SK-N-SH (cell line): ENCODE measurements around the gene GADD45B. TPM values are rescaled to one million over a fixed set of nuclear protein-coding genes. Genes with fewer than 3 reads are reported as not detected.
"Not testable (repeated sequence)": the region's sequence is repeated elsewhere in the genome, so short reads cannot be mapped to it uniquely, and the experiment has no call there.

Source experiments
- CTCF ChIA-PET: fragments of 300-600, 350-600 bp; formaldehyde crosslinking; extraction: SDS; loops from one replicate; lab custom pipeline; 2021; lab: Yijun Ruan, JAX
- POLR2A ChIA-PET: fragments of 350-600 bp; sonication (Branson Sonifier 250); formaldehyde crosslinking; extraction: SDS; loops from one replicate; lab custom pipeline; 2020; ENCODE audit warnings: antibody characterized with exemption, inconsistent platforms; lab: Yijun Ruan, JAX
- DNase-seq: peaks from one replicate; pipeline ENCODE4 v3.0.0; 2012
- H2AFZ ChIP-seq: fragments of 200-600 bp; sonication (generic); 2 replicates; pipeline ENCODE4 v1.8.1; 2016; ENCODE audit warnings: antibody characterized with exemption, mild to moderate bottlenecking, low read depth
- H3F3A ChIP-seq: fragments of 200-600 bp; sonication (generic); replicated peaks from 2 replicates; pipeline ENCODE3; 2016; ENCODE audit warnings: antibody characterized with exemption, mild to moderate bottlenecking; ENCODE audit not compliant: insufficient read depth
- H3K27ac ChIP-seq, 2 experiments: fragments of 200-500 bp in 1 of 2; fragments of 200-600 bp in 1 of 2; sonication (Bioruptor generic) in 1 of 2; sonication (generic), shearing (Covaris generic) in 1 of 2; 2 replicates each; pipeline versions ENCODE4 v1.5.1 to v1.6.1; 2014 to 2016; ENCODE audit warnings: low read depth in 2 of 2, inconsistent platforms in 1 of 2, low read length in 1 of 2, mild to moderate bottlenecking in 1 of 2, mixed read lengths in 1 of 2
- H3K27me3 ChIP-seq: fragments of 200-600 bp; sonication (generic), shearing (Covaris generic); 2 replicates; pipeline ENCODE4 v1.6.1; 2016; ENCODE audit warnings: mixed run types; ENCODE audit not compliant: insufficient read depth
- H3K36me3 ChIP-seq, 2 experiments: fragments of 200-500 bp in 1 of 2; fragments of 200-600 bp in 1 of 2; sonication (Bioruptor generic) in 1 of 2; sonication (generic) in 1 of 2; replicated peaks in 1 of 2; 2 replicates each; pipeline versions ENCODE3 to v1.5.1; 2014 to 2016; ENCODE audit warnings: low read length in 1 of 2, mild to moderate bottlenecking in 1 of 2; ENCODE audit not compliant: insufficient read depth in 2 of 2, control insufficient read depth in 1 of 2
- H3K4me1 ChIP-seq, 2 experiments: fragments of 200-500 bp in 1 of 2; fragments of 200-600 bp in 1 of 2; sonication (Bioruptor generic) in 1 of 2; sonication (generic), shearing (Covaris generic) in 1 of 2; 2 replicates each; pipeline versions ENCODE4 v1.5.1 to v1.6.1; 2014 to 2016; ENCODE audit warnings: low read depth in 1 of 2, low read length in 1 of 2, mixed run types in 1 of 2; ENCODE audit not compliant: insufficient read depth in 2 of 2, control insufficient read depth in 1 of 2
- H3K4me2 ChIP-seq: fragments of 200-600 bp; sonication (generic), shearing (Covaris generic); 2 replicates; pipeline ENCODE4 v1.6.1; 2017; ENCODE audit warnings: mixed run types
- H3K4me3 ChIP-seq, 2 experiments: fragments of 200-500 bp in 1 of 2; fragments of 200-600 bp in 1 of 2; sonication (Bioruptor generic) in 1 of 2; sonication (generic), shearing (Covaris generic) in 1 of 2; 2 replicates each; pipeline versions ENCODE4 v1.5.1 to v1.8.1; 2014 to 2016; ENCODE audit warnings: low read depth in 2 of 2, inconsistent platforms in 1 of 2, low read length in 1 of 2, mild to moderate bottlenecking in 1 of 2, mixed read lengths in 1 of 2, moderate library complexity in 1 of 2
- H3K79me2 ChIP-seq: fragments of 200-600 bp; sonication (generic); 2 replicates; pipeline ENCODE4 v1.8.1; 2017; ENCODE audit warnings: mild to moderate bottlenecking; ENCODE audit not compliant: insufficient read depth
- H3K9ac ChIP-seq: fragments of 200-600 bp; sonication (generic); 2 replicates; pipeline ENCODE4 v1.6.1; 2017; ENCODE audit warnings: mixed run types
- H3K9me2 ChIP-seq: fragments of 200-600 bp; sonication (generic); 2 replicates; pipeline ENCODE4 v1.6.1; 2017; ENCODE audit warnings: mixed run types
- H3K9me3 ChIP-seq: fragments of 200-600 bp; sonication (generic); 2 replicates; pipeline ENCODE4 v1.6.1; 2017; ENCODE audit warnings: mixed run types, mild to moderate bottlenecking, moderate library complexity
- H4K20me1 ChIP-seq: fragments of 200-600 bp; sonication (generic); 2 replicates; pipeline ENCODE4 v1.6.1; 2017; ENCODE audit warnings: mild to moderate bottlenecking, mixed run types; ENCODE audit not compliant: insufficient read depth
- CTCF ChIP-seq: fragments of 200-600 bp; sonication (generic); IDR thresholded peaks from 2 replicates; pipeline ENCODE4 v1.6.1; 2017; ENCODE audit warnings: antibody characterized with exemption, mild to moderate bottlenecking, moderate library complexity
- EP300 ChIP-seq, 2 experiments: IDR thresholded peaks; 2 replicates each; pipeline versions ENCODE4 v1.4.0 to v1.6.1; 2012; ENCODE audit warnings: borderline replicate concordance in 1 of 2, low read depth in 1 of 2, low read length in 1 of 2
- EZH2phosphoT487 ChIP-seq: fragments of 200-600 bp; sonication (generic); IDR thresholded peaks from 2 replicates; pipeline ENCODE4 v1.6.1; 2017; ENCODE audit warnings: low read depth, mixed run types, mild to moderate bottlenecking, antibody characterized with exemption, moderate library complexity, borderline replicate concordance
- FOSL2 ChIP-seq: IDR thresholded peaks from 2 replicates; pipeline ENCODE4 v1.4.0; 2012; ENCODE audit warnings: low read depth, mild to moderate bottlenecking, moderate library complexity, borderline replicate concordance
- GATA2 ChIP-seq: sonication (generic); formaldehyde crosslinking; IDR thresholded peaks from 2 replicates; pipeline ENCODE4 v1.5.0; 2020; ENCODE audit warnings: mild to moderate bottlenecking, missing genetic modification reagents
- MAX ChIP-seq: IDR thresholded peaks from 2 replicates; pipeline ENCODE4 v1.4.0; 2012; ENCODE audit warnings: low read depth
- NFIC ChIP-seq: IDR thresholded peaks from 2 replicates; pipeline ENCODE4 v1.4.0; 2012; ENCODE audit warnings: borderline replicate concordance
- NRF1 ChIP-seq: IDR thresholded peaks from 2 replicates; pipeline ENCODE4 v1.6.1; 2012; ENCODE audit warnings: low read depth, mild to moderate bottlenecking, low read length
- PBX3 ChIP-seq: IDR thresholded peaks from 2 replicates; pipeline ENCODE4; 2012
- RAD21 ChIP-seq: IDR thresholded peaks from 2 replicates; pipeline ENCODE4 v1.6.1; 2012; ENCODE audit warnings: mild to moderate bottlenecking, low read length
- RCOR1 ChIP-seq: fragments of 150-350 bp; IDR thresholded peaks from 2 replicates; pipeline ENCODE4 v1.6.1; 2017; ENCODE audit warnings: antibody characterized with exemption, low read length
- RXRA ChIP-seq: IDR thresholded peaks from 2 replicates; pipeline ENCODE4 v1.4.0; 2012; ENCODE audit warnings: low read depth, mild to moderate bottlenecking, borderline replicate concordance
- WGBS: methylation state at CpG from one replicate; pipeline ENCODE4 v1.1.6; 2017; ENCODE audit warnings: low lambda C conversion rate; 5-methylcytosine and 5-hydroxymethylcytosine counted together
- polyA plus RNA-seq, 3 experiments: library from polyadenylated mRNA; depleted of rRNA; stranded (reverse); fragments of >200 nt; gene quantifications; 2 replicates each; pipeline ENCODE4 v1.2.3, GENCODE V29; 2012
- TF ChIP-seq, protein P1 (sequence below): IDR thresholded peaks from 2 replicates; pipeline ENCODE4 v1.4.0; 2012; ENCODE audit warnings: low read depth, borderline replicate concordance
- TF ChIP-seq, protein P2 (sequence below): IDR thresholded peaks from 2 replicates; pipeline ENCODE4 v1.6.1; 2012; ENCODE audit warnings: mild to moderate bottlenecking, low read depth, low read length, moderate library complexity

GADD45B gene
- polyA plus RNA-seq, 1 of the 3 experiments (the other 2 are of a cell fraction), result 67.6 TPM

GRCh38 chr19:2462635-2463421 lies 13.1 kb upstream of the GADD45B start (continued):
- TF ChIP-seq EP300 (IDR thresholded peaks at IDR 0.05; ENCODE audit: borderline replicate concordance in 1 of 2, low read depth in 1 of 2, low read length in 1 of 2) (peak in 1 of 2 experiments; percentile 75; a peak in 2 of 4 replicates), NRF1 (no peak), RCOR1 (no peak; the same call in none of the 2 replicates), RAD21 (no peak), NFIC (peak; percentile 99), CTCF (no peak), EZH2phosphoT487 (no peak), FOSL2 (no peak), GATA2 (no peak), MAX (peak; percentile 63; the same call in 1 of the 2 replicates), RXRA (peak; percentile 34), PBX3 (no peak; the same call in 1 of the 2 replicates)
- TF ChIP-seq, protein P1, sequence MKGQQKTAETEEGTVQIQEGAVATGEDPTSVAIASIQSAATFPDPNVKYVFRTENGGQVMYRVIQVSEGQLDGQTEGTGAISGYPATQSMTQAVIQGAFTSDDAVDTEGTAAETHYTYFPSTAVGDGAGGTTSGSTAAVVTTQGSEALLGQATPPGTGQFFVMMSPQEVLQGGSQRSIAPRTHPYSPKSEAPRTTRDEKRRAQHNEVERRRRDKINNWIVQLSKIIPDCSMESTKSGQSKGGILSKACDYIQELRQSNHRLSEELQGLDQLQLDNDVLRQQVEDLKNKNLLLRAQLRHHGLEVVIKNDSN, result 0 out of 2 replicates have a peak, but pooled peaks have one; percentile 32
- TF ChIP-seq, protein P2, sequence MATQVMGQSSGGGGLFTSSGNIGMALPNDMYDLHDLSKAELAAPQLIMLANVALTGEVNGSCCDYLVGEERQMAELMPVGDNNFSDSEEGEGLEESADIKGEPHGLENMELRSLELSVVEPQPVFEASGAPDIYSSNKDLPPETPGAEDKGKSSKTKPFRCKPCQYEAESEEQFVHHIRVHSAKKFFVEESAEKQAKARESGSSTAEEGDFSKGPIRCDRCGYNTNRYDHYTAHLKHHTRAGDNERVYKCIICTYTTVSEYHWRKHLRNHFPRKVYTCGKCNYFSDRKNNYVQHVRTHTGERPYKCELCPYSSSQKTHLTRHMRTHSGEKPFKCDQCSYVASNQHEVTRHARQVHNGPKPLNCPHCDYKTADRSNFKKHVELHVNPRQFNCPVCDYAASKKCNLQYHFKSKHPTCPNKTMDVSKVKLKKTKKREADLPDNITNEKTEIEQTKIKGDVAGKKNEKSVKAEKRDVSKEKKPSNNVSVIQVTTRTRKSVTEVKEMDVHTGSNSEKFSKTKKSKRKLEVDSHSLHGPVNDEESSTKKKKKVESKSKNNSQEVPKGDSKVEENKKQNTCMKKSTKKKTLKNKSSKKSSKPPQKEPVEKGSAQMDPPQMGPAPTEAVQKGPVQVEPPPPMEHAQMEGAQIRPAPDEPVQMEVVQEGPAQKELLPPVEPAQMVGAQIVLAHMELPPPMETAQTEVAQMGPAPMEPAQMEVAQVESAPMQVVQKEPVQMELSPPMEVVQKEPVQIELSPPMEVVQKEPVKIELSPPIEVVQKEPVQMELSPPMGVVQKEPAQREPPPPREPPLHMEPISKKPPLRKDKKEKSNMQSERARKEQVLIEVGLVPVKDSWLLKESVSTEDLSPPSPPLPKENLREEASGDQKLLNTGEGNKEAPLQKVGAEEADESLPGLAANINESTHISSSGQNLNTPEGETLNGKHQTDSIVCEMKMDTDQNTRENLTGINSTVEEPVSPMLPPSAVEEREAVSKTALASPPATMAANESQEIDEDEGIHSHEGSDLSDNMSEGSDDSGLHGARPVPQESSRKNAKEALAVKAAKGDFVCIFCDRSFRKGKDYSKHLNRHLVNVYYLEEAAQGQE, result peak; percentile 73
- TF ChIP-seq, all 33 proteins: peak for 18

DNA sequence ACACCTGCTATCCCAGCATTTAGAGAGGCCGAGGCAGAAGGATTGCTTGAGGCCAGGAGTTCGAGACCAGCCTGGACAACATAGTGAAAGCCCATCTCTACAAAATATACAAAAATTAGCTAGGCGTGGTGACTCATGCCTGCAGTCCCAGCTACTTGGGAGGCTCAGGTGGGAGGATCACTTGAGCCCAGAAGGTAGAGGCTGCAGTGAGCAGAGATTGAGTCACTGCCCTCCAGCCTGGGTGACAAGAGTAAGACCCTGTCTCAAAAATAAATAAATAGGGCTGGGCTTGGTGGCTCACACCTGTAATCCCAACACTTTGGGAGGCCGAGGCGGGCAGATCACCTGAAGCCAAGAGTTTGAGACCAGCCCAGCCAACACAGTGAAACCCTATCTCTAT lies 12.2 kb upstream of the GADD45B start:
- not testable (repeated sequence) for H3K36me3 ChIP-seq, H3K27ac ChIP-seq, H3K9ac ChIP-seq, H3K9me3 ChIP-seq, H3K9me2 ChIP-seq, H3K79me2 ChIP-seq, DNase-seq, H4K20me1 ChIP-seq, H3K4me3 ChIP-seq, H3K4me1 ChIP-seq, H3K27me3 ChIP-seq, H3K4me2 ChIP-seq
- POLR2A ChIA-PET, result interaction anchor here (1.0 kb wide), 1 partner anchor 36 kb away, joined by 4 read pairs; the partner anchor contains the start of gene TIMM13
- WGBS, result 98% methylated on average over 4 of the region's 5 CpGs
- CTCF ChIA-PET, result interaction anchor here (0.7 to 21.1 kb wide), 5 partner anchors 9 to 149 kb away, joined by 3 to 309 read pairs (median 4); no protein-coding TSS in a partner anchor
- Histone ChIP-seq H2AFZ (peak overlapping the region; percentile 59; the same call in 1 of the 2 replicates), H3F3A (peaks cover 24% of the 10 kb centered on the region)
